ENCODE measurements around the gene SMARCC2. TPM values are rescaled to one million over a fixed set of nuclear protein-coding genes. Genes with fewer than 3 reads are reported as not detected.

SMARCC2 gene
- total and polyA plus RNA-seq, 9 of the 15 experiments (the other 6 are each of a cell fraction or from before 2014, with no cell fraction given), result 11.9 to 86.0 (median 36.6) TPM

DNA sequence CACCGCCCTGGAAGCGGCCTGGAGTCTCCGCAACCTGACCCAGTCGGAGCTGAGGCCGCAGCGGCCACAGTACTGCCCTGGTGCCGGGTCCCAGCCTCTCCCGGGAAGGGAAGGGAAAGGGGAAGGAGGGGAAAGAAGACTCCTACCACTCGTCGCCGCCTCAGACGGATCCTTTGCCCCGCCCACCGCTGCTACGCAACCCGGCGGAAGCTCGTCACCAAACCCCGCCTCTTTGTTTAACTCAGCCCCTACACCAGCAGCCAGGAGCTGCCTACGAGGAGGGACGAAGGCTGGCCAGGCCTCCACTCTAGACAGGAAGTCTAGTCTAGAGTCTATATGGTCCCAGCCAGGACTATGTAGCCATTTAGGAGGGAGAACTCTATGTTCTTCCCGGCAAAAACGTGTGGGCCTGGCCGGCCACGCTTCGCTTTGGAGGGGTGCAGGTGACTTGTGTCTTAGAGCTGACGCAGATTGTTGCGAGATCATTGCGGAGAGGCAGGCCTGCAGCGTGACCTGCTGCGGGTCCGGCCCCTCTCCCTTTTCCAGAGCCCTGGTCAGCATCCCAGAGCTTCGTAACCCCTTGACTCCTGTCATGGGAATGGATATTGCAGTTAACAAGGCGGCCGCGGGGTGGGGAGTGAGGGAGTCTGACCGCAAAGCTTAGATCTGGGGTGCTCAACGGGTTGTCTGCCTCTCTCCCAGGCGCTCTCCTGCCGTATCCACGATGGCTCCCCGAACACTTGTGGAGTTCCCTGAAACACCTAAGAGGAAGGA is 32.7 kb upstream of the SMARCC2 start, which contains the start of gene RNF41 (continued):
- TF ChIP-seq CTCFL (IDR thresholded peaks at IDR 0.05; ENCODE audit: borderline replicate concordance, insufficient read depth, low read depth, low read length, poor library complexity, severe bottlenecking), result no peak
- no peak for TF ChIP-seq FOXO4 (CRISPR knock-in tag; IDR thresholded peaks at IDR 0.05)
- TF ChIP-seq, protein P1, sequence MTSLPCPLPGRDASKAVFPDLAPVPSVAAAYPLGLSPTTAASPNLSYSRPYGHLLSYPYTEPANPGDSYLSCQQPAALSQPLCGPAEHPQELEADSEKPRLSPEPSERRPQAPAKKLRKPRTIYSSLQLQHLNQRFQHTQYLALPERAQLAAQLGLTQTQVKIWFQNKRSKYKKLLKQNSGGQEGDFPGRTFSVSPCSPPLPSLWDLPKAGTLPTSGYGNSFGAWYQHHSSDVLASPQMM (CRISPR knock-in tag; IDR thresholded peaks at IDR 0.05), result no peak
- TF ChIP-seq SMARCE1 (IDR thresholded peaks at IDR 0.05), result no peak
- no peak for TF ChIP-seq ZNF57 (CRISPR knock-in tag; IDR thresholded peaks at IDR 0.05)
- no peak for TF ChIP-seq CBX5 (IDR thresholded peaks at IDR 0.05; ENCODE audit: borderline replicate concordance, low read depth)
- no peak for TF ChIP-seq STAT6 (CRISPR knock-in tag; IDR thresholded peaks at IDR 0.05)
- no peak for TF ChIP-seq ADNP (tag; IDR thresholded peaks at IDR 0.05)
- no peak for TF ChIP-seq CREB5 (CRISPR knock-in tag; IDR thresholded peaks at IDR 0.05)
- TF ChIP-seq TCF3 (CRISPR knock-in tag; IDR thresholded peaks at IDR 0.05), result no peak
- no peak for TF ChIP-seq RBM39 (optimal IDR thresholded peaks at IDR 0.05; ENCODE audit: low read depth, low read length)
- TF ChIP-seq, protein P2, sequence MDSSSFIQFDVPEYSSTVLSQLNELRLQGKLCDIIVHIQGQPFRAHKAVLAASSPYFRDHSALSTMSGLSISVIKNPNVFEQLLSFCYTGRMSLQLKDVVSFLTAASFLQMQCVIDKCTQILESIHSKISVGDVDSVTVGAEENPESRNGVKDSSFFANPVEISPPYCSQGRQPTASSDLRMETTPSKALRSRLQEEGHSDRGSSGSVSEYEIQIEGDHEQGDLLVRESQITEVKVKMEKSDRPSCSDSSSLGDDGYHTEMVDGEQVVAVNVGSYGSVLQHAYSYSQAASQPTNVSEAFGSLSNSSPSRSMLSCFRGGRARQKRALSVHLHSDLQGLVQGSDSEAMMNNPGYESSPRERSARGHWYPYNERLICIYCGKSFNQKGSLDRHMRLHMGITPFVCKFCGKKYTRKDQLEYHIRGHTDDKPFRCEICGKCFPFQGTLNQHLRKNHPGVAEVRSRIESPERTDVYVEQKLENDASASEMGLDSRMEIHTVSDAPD (CRISPR knock-in tag; IDR thresholded peaks at IDR 0.05), result no peak
- TF ChIP-seq PTTG1 (tag; IDR thresholded peaks at IDR 0.05; ENCODE audit: low read depth), result no peak
- peak; percentile 66 for TF ChIP-seq RBBP5 (IDR thresholded peaks at IDR 0.05; ENCODE audit: borderline replicate concordance, insufficient read depth, low read length, poor library complexity, severe bottlenecking)
- no peak for TF ChIP-seq EGR1 (conservative IDR thresholded peaks at IDR 0.05)
- TF ChIP-seq PTBP1 (IDR thresholded peaks at IDR 0.05; ENCODE audit: low read depth, low read length), result no peak
- TF ChIP-seq ZNF24 (IDR thresholded peaks at IDR 0.05), result no peak
- no peak for TF ChIP-seq RBM14 (IDR thresholded peaks at IDR 0.05; ENCODE audit: borderline replicate concordance, insufficient read depth, low read depth, low read length)

Data from K562 (cell line).